ENCODE data around the gene TSPAN12. TPM values are rescaled to one million over a fixed set of nuclear protein-coding genes. Genes with fewer than 3 reads are reported as not detected.
"Not testable (repeated sequence)": the region's sequence is repeated elsewhere in the genome, so short reads cannot be mapped to it uniquely, and the experiment has no call there.

The TSPAN12 gene
- polyA plus RNA-seq (ENCODE audit: insufficient read length) = 67.6 TPM

DNA sequence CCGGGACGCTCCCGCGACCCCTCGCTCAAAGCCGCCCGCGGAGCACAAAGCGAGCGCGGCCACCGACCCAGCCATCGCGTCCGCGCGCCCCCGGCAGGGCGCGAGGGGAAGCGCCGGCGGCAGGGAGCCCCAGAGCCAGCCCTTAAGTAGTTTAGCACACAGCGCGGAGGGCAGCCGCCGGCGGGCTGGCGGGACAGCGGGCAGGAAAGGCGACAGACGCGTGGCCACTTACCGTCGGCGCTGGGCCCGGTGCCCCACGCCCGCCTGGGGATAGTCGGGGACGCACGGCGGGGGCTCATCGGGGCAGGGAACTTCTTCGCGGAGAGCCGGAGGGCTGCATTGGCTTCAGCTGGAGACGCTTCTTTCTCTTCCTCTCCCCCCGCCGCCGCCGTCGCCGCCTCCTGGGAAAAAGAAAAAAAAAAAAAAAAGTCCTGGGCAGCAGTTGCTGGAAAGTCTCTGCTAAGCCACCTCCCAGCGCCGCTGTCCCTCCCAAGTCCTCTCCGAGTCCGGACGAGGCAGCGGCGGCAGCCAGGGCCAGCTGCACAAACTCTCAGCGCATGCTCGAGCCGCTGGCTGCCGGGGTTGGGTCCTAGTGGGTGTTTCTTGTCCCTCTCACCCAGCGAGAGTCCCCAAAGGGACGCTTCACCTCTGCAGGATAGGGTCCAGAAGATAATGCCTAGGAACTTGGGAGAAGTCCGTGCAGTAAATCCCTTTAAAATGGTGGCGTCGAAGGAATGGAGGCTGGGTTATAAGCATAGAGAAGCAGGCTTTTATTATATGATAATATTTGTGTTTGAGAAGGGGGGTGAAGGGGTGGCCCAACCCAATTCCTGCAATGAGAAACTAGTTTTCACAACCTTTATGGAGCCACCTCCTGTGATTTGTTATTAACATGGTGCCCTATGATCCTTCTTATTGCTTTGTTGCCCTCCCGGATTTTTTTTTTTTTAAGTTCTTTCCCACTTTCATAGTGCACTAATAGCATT is at the start of gene TSPAN12:
Gene TSPAN12 (minus strand): TSS at position 557 of the 986 bp plus-strand sequence. CDS start 1,381 bp downstream, outside the sequence.
- DNase-seq (ENCODE audit: low read depth) = no peak

DNA sequence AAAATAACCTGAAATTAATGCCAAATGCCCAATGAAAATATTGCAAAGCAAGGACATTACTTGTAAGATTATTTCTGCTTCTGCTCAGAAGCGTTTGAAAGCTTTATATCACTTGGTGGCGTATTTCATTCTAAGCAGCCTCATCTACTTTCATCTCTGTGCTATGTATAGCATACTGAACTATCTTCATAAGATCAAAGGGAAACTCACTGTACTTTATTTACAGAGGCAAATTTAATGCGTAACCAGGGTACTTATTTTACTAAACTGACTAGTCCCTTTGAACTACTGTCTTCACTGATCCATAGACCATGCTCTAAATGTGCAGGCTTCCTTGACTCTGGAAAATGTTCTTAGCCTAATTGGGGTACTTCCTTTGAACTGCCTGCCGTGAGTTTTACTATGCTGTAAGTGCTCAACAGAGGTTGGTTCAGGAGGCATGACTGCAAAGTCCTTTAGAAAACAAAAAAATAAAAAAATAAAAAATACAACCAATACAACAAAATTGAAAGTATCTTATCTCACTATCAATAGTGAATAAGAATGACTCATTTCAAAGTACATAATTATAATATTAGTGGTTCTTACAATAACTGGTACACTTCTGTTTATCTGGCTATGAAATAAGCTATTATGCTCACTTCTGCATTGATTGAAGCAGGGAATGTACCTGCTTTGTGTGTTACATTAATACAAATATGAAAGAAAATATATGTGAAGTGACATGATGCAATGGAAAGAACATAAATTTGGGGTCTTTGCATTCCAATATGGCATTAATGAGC is 41.0 kb upstream of the TSPAN12 start:
- DNase-seq (ENCODE audit: low read depth) = no peak

DNA sequence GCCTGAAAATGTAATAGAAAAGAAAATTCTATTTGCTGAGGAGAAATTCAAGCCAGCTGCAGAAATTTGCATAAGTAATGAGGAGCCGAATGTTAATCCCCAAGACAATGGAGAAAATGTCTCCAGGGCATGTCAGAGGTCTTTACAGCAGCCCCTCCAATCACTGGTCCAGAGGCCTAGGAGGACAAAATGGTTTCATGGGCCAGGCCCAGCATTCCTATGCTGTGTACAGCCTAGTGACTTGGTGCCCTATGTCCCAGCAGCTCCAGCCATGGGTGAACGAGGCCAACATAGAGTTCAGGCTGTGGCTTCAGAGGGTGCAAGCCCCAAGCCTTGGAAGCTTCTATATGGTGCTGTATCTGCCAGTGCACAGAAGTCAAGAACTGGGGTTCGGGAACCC is 37.3 kb upstream of the TSPAN12 start:
- DNase-seq (ENCODE audit: low read depth) = not testable (repeated sequence)

- DNase-seq (ENCODE audit: low read depth) = not testable (repeated sequence)
Measured at GRCh38 chr7:120885602-120886001, 27.7 kb upstream of the TSPAN12 start.

DNA sequence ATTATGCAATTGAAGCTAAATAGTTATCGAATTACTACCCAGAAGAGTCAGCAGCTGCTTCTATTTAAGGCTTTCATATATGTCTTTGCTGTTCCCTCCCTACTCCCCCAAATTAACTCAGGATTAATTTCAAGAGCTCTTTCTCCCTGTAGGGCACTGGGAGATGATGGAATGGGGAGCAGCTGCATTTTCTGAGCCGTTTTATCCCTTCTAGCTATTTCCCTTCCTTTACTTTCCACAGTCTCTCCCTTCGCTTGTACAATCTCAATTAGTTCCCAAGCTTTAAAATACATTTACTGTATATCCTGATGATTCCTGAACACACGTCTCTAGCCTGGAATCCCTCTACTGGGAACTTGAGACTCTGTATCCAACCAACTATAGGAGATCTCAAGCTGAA is 19.8 kb upstream of the TSPAN12 start:
- DNase-seq (ENCODE audit: low read depth) = no peak

DNA sequence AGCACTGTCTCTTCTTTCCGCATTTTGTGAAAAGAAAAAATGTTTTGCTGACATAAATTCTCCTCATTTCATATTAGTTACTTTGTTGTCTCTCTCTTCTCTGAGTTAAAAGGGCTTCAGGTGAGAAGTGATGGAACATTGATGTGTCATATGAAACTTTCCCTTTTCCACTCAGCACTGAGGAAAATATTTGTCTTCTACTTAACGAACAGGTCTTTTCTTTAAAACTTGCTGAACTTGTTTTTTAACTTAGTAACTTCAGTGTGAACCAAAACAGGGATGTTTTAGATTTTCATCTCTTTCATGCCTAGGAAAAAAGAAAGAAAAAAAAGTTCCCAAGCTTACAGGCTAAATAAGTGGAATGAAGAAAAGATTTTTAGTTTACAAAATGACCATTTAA is 19.0 kb upstream of the TSPAN12 start:
- no peak for DNase-seq (ENCODE audit: low read depth)

- DNase-seq (ENCODE audit: low read depth) = no peak
Measured at GRCh38 chr7:120874722-120875121, 16.8 kb upstream of the TSPAN12 start.

GRCh38 chr7:120874016-120874415 is 16.1 kb upstream of the TSPAN12 start:
- no peak for DNase-seq (ENCODE audit: low read depth)

- DNase-seq (ENCODE audit: low read depth) = no peak
Measured at GRCh38 chr7:120873401-120873800, 15.5 kb upstream of the TSPAN12 start.

DNA sequence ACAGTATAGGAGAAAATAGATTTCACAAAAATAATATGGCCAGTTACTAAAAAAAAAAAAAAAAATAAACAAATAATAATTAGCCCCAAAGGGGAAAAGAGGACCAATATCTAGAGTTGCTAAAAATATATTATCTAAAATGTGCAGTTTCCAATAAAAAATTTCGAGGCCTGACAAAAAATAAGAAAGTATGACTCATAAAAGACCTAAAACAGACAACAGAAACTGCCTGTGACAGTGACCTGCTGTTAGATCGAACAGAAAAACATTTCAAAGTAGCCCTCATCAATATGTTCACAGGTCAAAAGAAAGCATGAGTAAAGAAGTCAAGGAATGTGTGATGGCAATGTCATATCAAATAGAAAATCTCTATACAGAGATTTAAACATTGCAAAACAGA is 11.8 kb upstream of the TSPAN12 start:
- no peak for DNase-seq (ENCODE audit: low read depth)

DNA sequence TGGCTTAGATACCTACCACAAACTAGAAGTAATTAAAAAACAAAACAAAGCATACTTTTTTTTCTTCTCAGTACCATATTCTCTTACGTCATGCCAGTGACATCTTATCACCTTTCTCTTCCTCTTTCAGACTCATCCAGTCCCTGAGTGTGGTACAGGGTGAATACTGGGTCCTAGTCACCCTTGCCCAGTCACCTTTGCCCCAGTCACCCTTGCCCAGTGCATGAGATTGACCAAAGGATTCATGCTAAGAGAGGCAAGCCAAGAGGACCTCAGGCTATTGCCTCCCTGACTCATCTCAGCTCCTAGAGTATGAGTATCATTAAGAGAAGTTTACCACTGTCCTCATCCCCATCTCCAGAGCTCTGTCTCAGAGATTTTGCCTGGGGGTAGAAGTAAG is 10.0 kb upstream of the TSPAN12 start:
- no peak for DNase-seq (ENCODE audit: low read depth)

- DNase-seq (ENCODE audit: low read depth) = no peak
Measured at GRCh38 chr7:120865191-120865981, 7.4 kb upstream of the TSPAN12 start.

DNA sequence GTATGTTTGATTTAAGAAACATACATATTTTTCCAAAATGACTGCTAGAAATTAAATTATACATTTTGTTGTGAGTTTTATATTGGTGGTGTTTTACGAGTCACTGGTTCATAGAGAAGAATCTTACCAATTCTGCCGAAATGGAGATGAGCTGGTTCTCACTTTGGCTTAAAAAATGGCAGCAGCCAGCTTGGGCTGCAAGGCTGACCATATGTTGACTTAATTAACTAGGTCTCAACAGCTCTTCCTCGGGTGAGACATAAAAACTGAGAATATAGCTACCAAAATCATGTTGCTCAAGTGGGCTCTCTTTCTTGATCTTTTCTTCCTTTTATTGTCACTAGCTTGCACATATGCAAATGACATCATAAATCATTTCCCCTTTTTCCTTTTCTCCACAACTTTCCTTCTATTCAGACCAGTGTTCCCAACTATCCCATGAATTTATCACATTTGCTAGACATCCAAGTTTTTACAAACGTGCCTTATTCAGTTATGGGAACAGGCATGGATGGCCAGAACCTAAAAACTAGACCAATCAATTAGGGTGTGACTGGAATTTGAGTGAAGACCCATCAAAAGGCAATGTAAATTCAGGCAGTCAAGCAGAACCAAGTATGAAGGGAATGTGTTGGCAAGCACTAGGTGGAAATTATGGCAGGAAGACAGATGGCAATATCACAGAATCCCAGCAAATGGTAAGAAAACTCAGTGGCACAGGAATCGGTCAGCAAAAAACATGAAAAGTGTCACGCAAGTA is 6.4 kb upstream of the TSPAN12 start:
- DNase-seq (ENCODE audit: low read depth) = no peak

DNA sequence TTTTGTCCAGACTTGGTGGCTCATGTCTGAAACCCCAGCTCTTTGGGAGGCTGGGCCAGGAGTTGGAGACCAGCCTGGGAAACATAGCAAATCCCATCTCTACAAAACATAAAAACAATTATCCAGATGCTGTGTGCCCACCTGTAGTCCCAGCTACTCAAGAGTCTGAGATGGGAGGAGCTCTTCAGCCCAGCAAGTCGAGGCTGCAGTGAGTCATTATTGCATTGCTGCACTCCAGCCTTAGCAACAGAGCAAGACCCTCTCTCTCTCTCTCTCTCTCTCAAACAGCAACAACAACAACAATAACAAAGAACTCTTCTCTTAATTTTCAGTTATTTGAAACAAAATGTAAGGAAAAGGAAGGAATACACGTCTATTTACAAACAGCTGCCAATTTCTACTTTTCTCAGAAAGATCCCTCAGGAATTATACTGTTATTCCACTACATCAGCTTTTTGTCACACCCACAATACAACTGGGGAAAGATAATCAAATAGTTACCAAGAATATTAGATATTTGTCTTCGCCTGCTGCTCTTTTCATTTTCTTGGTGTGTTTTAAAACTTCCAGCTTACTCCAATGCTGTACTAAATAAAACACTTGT is 5.1 kb upstream of the TSPAN12 start:
- no peak for DNase-seq (ENCODE audit: low read depth)

DNA sequence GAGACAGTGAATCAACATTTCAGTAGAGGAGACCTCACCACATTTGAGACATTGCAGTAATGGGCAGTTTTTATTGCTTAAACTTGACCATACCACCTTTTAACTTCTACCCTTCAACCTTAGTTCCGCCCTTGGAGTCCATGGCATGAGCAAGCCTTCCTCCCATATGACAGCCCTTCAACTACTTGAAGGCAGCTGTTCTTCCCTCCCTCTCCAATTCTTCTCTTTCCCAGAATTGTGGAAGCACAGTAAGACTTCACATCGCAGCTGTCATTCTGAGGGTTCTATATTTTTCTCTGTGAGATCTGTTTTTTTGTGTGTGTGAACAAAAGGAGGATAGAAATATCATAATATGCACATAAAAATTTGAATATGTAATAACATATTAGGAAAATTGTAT is 2.2 kb upstream of the TSPAN12 start:
- no peak for DNase-seq (ENCODE audit: low read depth)

DNA sequence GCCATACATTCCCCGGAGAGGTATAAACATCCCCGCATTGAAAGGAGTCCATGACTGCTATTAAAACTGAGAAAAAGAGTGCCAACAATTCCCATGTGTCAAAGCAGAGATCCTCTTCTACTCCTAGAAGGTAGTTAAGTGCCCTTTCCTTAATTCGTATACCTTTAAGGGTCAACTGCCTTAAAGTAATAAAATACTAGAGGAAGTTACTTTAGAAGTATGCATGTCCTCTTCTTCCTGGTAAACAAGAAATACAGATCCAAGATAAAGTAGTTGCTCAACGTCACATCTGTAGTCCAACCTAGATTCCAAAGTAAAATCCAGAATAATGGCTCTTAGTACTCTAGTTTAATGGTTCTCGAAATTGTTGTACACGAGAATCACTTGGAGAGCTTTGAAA is 1.5 kb upstream of the TSPAN12 start:
- no peak for DNase-seq (ENCODE audit: low read depth)

DNA sequence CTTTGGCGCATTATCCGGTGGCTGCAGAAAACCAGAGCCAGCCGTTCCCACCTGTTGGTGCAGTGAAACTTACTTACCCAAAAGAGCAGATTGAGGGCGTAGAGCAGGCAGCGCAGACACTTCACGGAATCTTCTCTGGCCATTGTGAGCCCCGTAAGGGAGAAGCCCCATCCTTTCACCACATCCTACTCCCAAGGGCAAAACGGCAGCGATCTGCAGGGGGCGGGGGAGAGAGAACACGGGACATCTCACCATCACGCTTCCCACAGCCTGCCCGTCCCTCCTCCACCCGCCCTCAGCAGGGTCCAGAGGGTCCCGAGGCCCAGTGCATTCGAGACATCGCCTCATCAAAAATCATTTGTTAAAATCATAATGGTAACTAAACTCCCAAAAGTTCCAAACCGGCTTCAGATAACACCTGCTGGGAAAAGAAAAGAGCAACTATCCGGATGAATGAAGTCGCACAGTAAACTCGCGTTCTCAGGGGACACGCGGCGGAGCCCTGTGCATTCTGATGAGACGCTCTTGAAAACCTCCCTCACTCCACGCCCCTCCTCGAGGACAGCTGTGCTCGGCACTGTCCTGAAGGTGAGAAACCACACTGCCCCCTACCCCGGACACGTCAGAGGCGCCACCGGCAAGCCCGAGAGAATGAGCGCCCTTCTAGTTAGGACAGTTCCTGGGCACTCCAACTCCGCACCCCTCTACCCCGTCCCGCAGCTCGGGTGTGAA is 1.2 kb downstream of the TSPAN12 start:
- no peak for DNase-seq (ENCODE audit: low read depth)

GRCh38 chr7:120856198-120856597 is 1.7 kb downstream of the TSPAN12 start:
- no peak for DNase-seq (ENCODE audit: low read depth)

GRCh38 chr7:120852700-120853099 is 5.2 kb downstream of the TSPAN12 start:
- DNase-seq (ENCODE audit: low read depth) = no peak

GRCh38 chr7:120843109-120843508 is 14.8 kb downstream of the TSPAN12 start:
- DNase-seq (ENCODE audit: low read depth) = no peak
